ENCODE measurements around the gene GZMA.

- TF ChIP-seq EZH2 (IDR thresholded peaks at IDR 0.05; ENCODE audit: low read depth, unreplicated experiment) (no peak), JUNB (IDR thresholded peaks at IDR 0.05; ENCODE audit: unreplicated experiment) (no peak), POLR2AphosphoS5 (IDR thresholded peaks at IDR 0.05; ENCODE audit: low read depth) (no peak), EZH2phosphoT487 (IDR thresholded peaks at IDR 0.05; ENCODE audit: unreplicated experiment) (no peak), CREB1 (CRISPR knock-in tag; IDR thresholded peaks at IDR 0.05; ENCODE audit: low read depth) (no peak), ZNF114 (CRISPR knock-in tag; IDR thresholded peaks at IDR 0.05) (no peak), STAT1 (IDR thresholded peaks at IDR 0.05; ENCODE audit: unreplicated experiment) (no peak), NANOG (IDR thresholded peaks at IDR 0.05; ENCODE audit: borderline replicate concordance) (no peak)
- TF ChIP-seq, protein P1, sequence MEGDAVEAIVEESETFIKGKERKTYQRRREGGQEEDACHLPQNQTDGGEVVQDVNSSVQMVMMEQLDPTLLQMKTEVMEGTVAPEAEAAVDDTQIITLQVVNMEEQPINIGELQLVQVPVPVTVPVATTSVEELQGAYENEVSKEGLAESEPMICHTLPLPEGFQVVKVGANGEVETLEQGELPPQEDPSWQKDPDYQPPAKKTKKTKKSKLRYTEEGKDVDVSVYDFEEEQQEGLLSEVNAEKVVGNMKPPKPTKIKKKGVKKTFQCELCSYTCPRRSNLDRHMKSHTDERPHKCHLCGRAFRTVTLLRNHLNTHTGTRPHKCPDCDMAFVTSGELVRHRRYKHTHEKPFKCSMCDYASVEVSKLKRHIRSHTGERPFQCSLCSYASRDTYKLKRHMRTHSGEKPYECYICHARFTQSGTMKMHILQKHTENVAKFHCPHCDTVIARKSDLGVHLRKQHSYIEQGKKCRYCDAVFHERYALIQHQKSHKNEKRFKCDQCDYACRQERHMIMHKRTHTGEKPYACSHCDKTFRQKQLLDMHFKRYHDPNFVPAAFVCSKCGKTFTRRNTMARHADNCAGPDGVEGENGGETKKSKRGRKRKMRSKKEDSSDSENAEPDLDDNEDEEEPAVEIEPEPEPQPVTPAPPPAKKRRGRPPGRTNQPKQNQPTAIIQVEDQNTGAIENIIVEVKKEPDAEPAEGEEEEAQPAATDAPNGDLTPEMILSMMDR (conservative IDR thresholded peaks at IDR 0.05; ENCODE audit: low read depth in 2 of 2), result no peak
- TF ChIP-seq, protein P2, sequence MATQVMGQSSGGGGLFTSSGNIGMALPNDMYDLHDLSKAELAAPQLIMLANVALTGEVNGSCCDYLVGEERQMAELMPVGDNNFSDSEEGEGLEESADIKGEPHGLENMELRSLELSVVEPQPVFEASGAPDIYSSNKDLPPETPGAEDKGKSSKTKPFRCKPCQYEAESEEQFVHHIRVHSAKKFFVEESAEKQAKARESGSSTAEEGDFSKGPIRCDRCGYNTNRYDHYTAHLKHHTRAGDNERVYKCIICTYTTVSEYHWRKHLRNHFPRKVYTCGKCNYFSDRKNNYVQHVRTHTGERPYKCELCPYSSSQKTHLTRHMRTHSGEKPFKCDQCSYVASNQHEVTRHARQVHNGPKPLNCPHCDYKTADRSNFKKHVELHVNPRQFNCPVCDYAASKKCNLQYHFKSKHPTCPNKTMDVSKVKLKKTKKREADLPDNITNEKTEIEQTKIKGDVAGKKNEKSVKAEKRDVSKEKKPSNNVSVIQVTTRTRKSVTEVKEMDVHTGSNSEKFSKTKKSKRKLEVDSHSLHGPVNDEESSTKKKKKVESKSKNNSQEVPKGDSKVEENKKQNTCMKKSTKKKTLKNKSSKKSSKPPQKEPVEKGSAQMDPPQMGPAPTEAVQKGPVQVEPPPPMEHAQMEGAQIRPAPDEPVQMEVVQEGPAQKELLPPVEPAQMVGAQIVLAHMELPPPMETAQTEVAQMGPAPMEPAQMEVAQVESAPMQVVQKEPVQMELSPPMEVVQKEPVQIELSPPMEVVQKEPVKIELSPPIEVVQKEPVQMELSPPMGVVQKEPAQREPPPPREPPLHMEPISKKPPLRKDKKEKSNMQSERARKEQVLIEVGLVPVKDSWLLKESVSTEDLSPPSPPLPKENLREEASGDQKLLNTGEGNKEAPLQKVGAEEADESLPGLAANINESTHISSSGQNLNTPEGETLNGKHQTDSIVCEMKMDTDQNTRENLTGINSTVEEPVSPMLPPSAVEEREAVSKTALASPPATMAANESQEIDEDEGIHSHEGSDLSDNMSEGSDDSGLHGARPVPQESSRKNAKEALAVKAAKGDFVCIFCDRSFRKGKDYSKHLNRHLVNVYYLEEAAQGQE (IDR thresholded peaks at IDR 0.05; ENCODE audit: unreplicated experiment), result no peak
- TF ChIP-seq, protein P3, sequence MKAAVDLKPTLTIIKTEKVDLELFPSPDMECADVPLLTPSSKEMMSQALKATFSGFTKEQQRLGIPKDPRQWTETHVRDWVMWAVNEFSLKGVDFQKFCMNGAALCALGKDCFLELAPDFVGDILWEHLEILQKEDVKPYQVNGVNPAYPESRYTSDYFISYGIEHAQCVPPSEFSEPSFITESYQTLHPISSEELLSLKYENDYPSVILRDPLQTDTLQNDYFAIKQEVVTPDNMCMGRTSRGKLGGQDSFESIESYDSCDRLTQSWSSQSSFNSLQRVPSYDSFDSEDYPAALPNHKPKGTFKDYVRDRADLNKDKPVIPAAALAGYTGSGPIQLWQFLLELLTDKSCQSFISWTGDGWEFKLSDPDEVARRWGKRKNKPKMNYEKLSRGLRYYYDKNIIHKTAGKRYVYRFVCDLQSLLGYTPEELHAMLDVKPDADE (IDR thresholded peaks at IDR 0.05), result no peak
Observed at GRCh38 chr5:55071413-55071812, 31.0 kb upstream of the GZMA start.
